ENCODE results near the gene MKRN1. TPM values are rescaled to one million over a fixed set of nuclear protein-coding genes. Genes with fewer than 3 reads are reported as not detected.
"Not testable (repeated sequence)": the region's sequence is repeated elsewhere in the genome, so short reads cannot be mapped to it uniquely, and the experiment has no call there.

The MKRN1 gene
- total RNA-seq, 2 donors from 2014 or later: 135 to 163 TPM

DNA sequence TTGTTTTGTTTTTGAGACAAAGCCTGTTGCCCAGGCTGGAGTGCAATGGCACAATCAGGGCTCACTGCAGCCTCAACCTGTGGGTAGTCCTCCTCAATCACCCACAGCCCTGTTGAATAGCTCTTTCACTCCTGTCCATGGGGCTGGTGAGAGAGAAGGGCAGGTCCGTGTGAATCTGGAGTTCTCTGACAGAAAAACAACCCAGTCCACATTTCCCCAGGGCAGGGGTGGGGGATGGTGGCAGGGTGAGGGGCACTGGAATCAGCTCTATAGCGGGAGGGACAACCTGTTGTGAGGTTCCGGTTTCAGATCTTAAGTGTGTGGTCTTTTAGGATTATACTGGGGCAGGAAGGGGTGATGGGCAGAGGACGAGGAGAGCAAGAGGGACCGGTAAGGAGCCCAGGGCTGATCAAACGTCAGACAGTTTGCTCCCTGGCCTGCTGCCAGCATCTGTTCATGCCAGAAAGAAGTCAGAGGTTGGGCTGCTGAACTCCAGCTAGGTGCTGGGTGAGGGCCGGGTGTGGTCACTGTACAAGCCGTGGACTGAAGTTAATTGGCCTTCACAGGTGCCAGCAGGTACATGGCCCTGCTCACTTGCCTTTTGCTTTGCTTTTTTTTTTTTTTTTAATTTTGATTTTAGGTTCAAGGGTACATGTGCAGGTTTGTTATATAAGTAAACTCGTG, 33.2 kb upstream of the MKRN1 start:
- Mint-ChIP-seq H3K27ac (peak overlapping the region; percentile 33), H3K4me3 (no peak overlapping the region), H3K9me3 (no peaks in the 10 kb centered on the region), H3K4me1 (peaks cover 10% of the 10 kb centered on the region), H3K36me3 (ENCODE audit: low read depth) (no peaks in the 10 kb centered on the region), H3K27me3 (ENCODE audit: insufficient read depth) (no peaks in the 10 kb centered on the region)
- H3K4me1 ChIP-seq (ENCODE audit: control insufficient read depth, insufficient read depth, low read length): peaks cover 4% of the 10 kb centered on the region
- peak overlapping the region; percentile 44 for H3K27ac ChIP-seq (ENCODE audit: low read depth, low read length)
- TF ChIP-seq, protein P1, sequence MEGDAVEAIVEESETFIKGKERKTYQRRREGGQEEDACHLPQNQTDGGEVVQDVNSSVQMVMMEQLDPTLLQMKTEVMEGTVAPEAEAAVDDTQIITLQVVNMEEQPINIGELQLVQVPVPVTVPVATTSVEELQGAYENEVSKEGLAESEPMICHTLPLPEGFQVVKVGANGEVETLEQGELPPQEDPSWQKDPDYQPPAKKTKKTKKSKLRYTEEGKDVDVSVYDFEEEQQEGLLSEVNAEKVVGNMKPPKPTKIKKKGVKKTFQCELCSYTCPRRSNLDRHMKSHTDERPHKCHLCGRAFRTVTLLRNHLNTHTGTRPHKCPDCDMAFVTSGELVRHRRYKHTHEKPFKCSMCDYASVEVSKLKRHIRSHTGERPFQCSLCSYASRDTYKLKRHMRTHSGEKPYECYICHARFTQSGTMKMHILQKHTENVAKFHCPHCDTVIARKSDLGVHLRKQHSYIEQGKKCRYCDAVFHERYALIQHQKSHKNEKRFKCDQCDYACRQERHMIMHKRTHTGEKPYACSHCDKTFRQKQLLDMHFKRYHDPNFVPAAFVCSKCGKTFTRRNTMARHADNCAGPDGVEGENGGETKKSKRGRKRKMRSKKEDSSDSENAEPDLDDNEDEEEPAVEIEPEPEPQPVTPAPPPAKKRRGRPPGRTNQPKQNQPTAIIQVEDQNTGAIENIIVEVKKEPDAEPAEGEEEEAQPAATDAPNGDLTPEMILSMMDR (conservative IDR thresholded peaks at IDR 0.05): no peak
- 68 to 77% methylated on average over 7 to 9 of the region's 9 CpGs for WGBS, 2 experiments (ENCODE audit: insufficient coverage in 1 of 2, insufficient read length in 1 of 2)
- H3K27me3 ChIP-seq (ENCODE audit: control insufficient read depth, insufficient read depth, low read length, poor library complexity, severe bottlenecking): no peaks in the 10 kb centered on the region
- no peaks in the 10 kb centered on the region for H3K36me3 ChIP-seq (ENCODE audit: control insufficient read depth, insufficient read depth, low read length)
- no peak overlapping the region for H3K4me3 ChIP-seq (ENCODE audit: low read length)
- no peak overlapping the region for H3K9ac ChIP-seq (ENCODE audit: extremely low read depth, low read length, poor library complexity, severe bottlenecking)
- no peaks in the 10 kb centered on the region for H3K9me3 ChIP-seq (ENCODE audit: control insufficient read depth, low read length)
- DNase-seq: no peak

DNA sequence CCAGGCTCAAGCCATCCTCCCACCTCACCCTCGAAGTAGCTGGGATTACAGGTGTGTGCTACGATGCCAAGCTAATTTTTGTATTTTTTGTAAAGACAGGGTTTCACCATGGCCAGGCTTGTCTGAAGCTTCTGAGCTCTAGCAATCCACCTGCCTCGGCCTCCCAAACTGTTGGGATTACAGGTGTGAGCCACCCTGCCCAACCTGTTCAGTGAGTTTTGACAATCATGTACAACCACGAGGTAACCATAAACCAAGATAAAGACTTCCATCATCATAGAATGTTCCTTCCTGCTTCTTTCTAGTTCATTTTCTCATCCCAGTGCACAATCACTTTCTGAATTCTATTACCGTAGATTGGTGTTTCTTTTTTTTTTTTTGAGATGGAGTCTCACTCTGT, 30.5 kb upstream of the MKRN1 start:
- DNase-seq: no peak
- Histone ChIP-seq H3K4me1 (ENCODE audit: control insufficient read depth, insufficient read depth, low read length) (peaks cover 17% of the 10 kb centered on the region), H3K36me3 (ENCODE audit: control insufficient read depth, insufficient read depth, low read length) (no peaks in the 10 kb centered on the region), H3K27ac (ENCODE audit: low read depth, low read length) (no peak overlapping the region), H3K9ac (ENCODE audit: extremely low read depth, low read length, poor library complexity, severe bottlenecking) (no peak overlapping the region), H3K9me3 (ENCODE audit: control insufficient read depth, low read length) (no peaks in the 10 kb centered on the region), H3K27me3 (ENCODE audit: control insufficient read depth, insufficient read depth, low read length, poor library complexity, severe bottlenecking) (no peaks in the 10 kb centered on the region), H3K4me3 (ENCODE audit: low read length) (no peak overlapping the region)
- no peaks in the 10 kb centered on the region for H3K27me3 Mint-ChIP-seq (ENCODE audit: insufficient read depth)
- H3K4me3 Mint-ChIP-seq: no peak overlapping the region
- H3K36me3 Mint-ChIP-seq (ENCODE audit: low read depth): no peaks in the 10 kb centered on the region
- H3K27ac Mint-ChIP-seq: no peak overlapping the region
- 96 to 97% methylated on average over 3 to 4 of the region's 5 CpGs for WGBS, 2 experiments (ENCODE audit: insufficient coverage in 1 of 2, insufficient read length in 1 of 2)
- H3K9me3 Mint-ChIP-seq: no peaks in the 10 kb centered on the region
- TF ChIP-seq, protein P1 (conservative IDR thresholded peaks at IDR 0.05): no peak
- peaks cover 18% of the 10 kb centered on the region for H3K4me1 Mint-ChIP-seq

DNA sequence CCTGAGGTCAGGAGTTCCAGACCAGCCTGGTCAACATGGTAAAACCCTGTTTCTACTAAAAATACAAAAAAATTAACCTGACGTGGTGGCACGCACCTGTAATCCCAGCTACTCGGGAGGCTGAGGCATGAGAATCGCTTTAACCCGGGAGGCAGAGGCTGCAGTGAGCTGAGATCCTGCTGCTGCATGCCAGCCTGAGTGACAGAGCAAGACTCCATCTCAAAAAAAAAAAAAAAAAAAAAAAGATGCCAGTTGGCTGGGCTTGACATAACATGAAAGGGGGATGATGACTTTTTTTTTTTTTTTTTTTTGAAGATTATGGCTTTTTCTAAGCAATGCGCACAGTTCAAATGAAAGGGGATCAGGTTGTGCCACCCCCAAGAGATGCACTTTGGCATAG, 28.3 kb upstream of the MKRN1 start:
- peaks cover 17% of the 10 kb centered on the region for H3K4me1 ChIP-seq (ENCODE audit: control insufficient read depth, insufficient read depth, low read length)
- H3K9me3 ChIP-seq (ENCODE audit: control insufficient read depth, low read length); DNase-seq; H3K36me3 Mint-ChIP-seq (ENCODE audit: low read depth); H3K9me3 Mint-ChIP-seq; H3K4me3 ChIP-seq (ENCODE audit: low read length); H3K27ac ChIP-seq (ENCODE audit: low read depth, low read length); H3K4me3 Mint-ChIP-seq; H3K27me3 ChIP-seq (ENCODE audit: control insufficient read depth, insufficient read depth, low read length, poor library complexity, severe bottlenecking); H3K27ac Mint-ChIP-seq; H3K36me3 ChIP-seq (ENCODE audit: control insufficient read depth, insufficient read depth, low read length); H3K27me3 Mint-ChIP-seq (ENCODE audit: insufficient read depth); H3K9ac ChIP-seq (ENCODE audit: extremely low read depth, low read length, poor library complexity, severe bottlenecking): not testable (repeated sequence)
- WGBS, 2 experiments (ENCODE audit: insufficient coverage in 1 of 2, insufficient read length in 1 of 2): 77 to 93% methylated on average over 5 to 6 of the region's 6 CpGs
- H3K4me1 Mint-ChIP-seq: peaks cover 18% of the 10 kb centered on the region

Data from endodermal cell (in vitro differentiated cells).